HG02588 (cell line): Measurements from ENCODE around the gene RELB.
A peak's percentile ranks its signal among the peaks of the same experiment; 100 is the strongest.

Source experiments
- ATAC-seq: cut with Tn5 transposase; IDR thresholded peaks from one replicate; pipeline ENCODE4 v1.9.1; 2021; ENCODE audit warnings: mild to moderate bottlenecking, moderate library complexity; ENCODE audit not compliant: unreplicated experiment

Gene RELB

GRCh38 chr19:45057444-45057843, 56.2 kb downstream of the RELB start:
- ATAC-seq, result no peak

GRCh38 chr19:45058622-45059159, 57.4 kb downstream of the RELB start:
- no peak for ATAC-seq

- no peak for ATAC-seq
Measured at GRCh38 chr19:45059258-45059965, 58.1 kb downstream of the RELB start.

- ATAC-seq, result no peak
Measured at GRCh38 chr19:45061965-45062364, 60.7 kb downstream of the RELB start.

- no peak for ATAC-seq
Measured at GRCh38 chr19:45063851-45064801, 62.9 kb downstream of the RELB start.

- no peak for ATAC-seq
Measured at GRCh38 chr19:45066921-45067661, 65.8 kb downstream of the RELB start.

- no peak for ATAC-seq
Measured at GRCh38 chr19:45068041-45068440, 66.8 kb downstream of the RELB start.

- ATAC-seq, result no peak
Measured at GRCh38 chr19:45069056-45069455, 67.8 kb downstream of the RELB start.

- no peak for ATAC-seq
Measured at GRCh38 chr19:45070214-45070613, 69.0 kb downstream of the RELB start.

GRCh38 chr19:45070861-45071544, 69.7 kb downstream of the RELB start:
- no peak for ATAC-seq

- ATAC-seq, result no peak
Measured at GRCh38 chr19:45071545-45071938, 70.3 kb downstream of the RELB start.

GRCh38 chr19:45071969-45072790, 70.9 kb downstream of the RELB start:
- no peak for ATAC-seq

- ATAC-seq, result no peak
Measured at GRCh38 chr19:45074744-45075300, 73.6 kb downstream of the RELB start.

GRCh38 chr19:45075301-45076028, 74.2 kb downstream of the RELB start:
- ATAC-seq, result peak; percentile 56

GRCh38 chr19:45076029-45076850, 75.0 kb downstream of the RELB start, which contains the start of gene ZNF296:
TSS of gene ZNF296 (minus strand) at chr19:45076478. CDS start at chr19:45076373, 105 bp downstream.
- peak; percentile 39 for ATAC-seq

GRCh38 chr19:45076851-45077730, 75.8 kb downstream of the RELB start:
- no peak for ATAC-seq
